NCI-H2196 treated with DMSO at 0.1 percent for 48 hours (cell line): ENCODE results near the gene CDH13.

Source experiments
- DNase-seq: peaks from one replicate; lab custom pipeline; 2025; ENCODE audit not compliant: unreplicated experiment; lab: John Stamatoyannopoulos, UW

Gene CDH13

GRCh38 chr16:83100679-83101078 is 473.9 kb downstream of the CDH13 start:
- DNase-seq: no peak

GRCh38 chr16:83102336-83102735 is 475.6 kb downstream of the CDH13 start:
- DNase-seq: no peak

GRCh38 chr16:83105279-83106077 is 478.7 kb downstream of the CDH13 start:
- no peak for DNase-seq

GRCh38 chr16:83109490-83110125 is 482.8 kb downstream of the CDH13 start:
- no peak for DNase-seq

- no peak for DNase-seq
Observed at GRCh38 chr16:83110269-83110668, 483.5 kb downstream of the CDH13 start.

- no peak for DNase-seq
Observed at GRCh38 chr16:83113317-83113716, 486.5 kb downstream of the CDH13 start.

GRCh38 chr16:83113811-83114210 is 487.0 kb downstream of the CDH13 start:
- no peak for DNase-seq

GRCh38 chr16:83115491-83116232 is 488.9 kb downstream of the CDH13 start:
- no peak for DNase-seq

- no peak for DNase-seq
Observed at GRCh38 chr16:83116274-83116892, 489.6 kb downstream of the CDH13 start.

- no peak for DNase-seq
Observed at GRCh38 chr16:83117810-83118209, 491.0 kb downstream of the CDH13 start.

- DNase-seq: no peak
Observed at GRCh38 chr16:83118365-83118764, 491.6 kb downstream of the CDH13 start.

GRCh38 chr16:83125999-83126568 is 499.3 kb downstream of the CDH13 start:
- no peak for DNase-seq

GRCh38 chr16:83128041-83128440 is 501.3 kb downstream of the CDH13 start:
- DNase-seq: no peak

GRCh38 chr16:83130039-83130438 is 503.3 kb downstream of the CDH13 start:
- DNase-seq: no peak

GRCh38 chr16:83134638-83135037 is 507.9 kb downstream of the CDH13 start:
- DNase-seq: no peak

- no peak for DNase-seq
Observed at GRCh38 chr16:83136419-83136818, 509.6 kb downstream of the CDH13 start.

- no peak for DNase-seq
Observed at GRCh38 chr16:83136924-83137323, 510.2 kb downstream of the CDH13 start.

- DNase-seq: no peak
Observed at GRCh38 chr16:83137326-83137781, 510.6 kb downstream of the CDH13 start.

GRCh38 chr16:83137894-83138293 is 511.1 kb downstream of the CDH13 start:
- no peak for DNase-seq

- no peak for DNase-seq
Observed at GRCh38 chr16:83138512-83138911, 511.7 kb downstream of the CDH13 start.
